Chondrocyte (in vitro differentiated cells): ENCODE results near the gene PNMA8C. TPM values are rescaled to one million over a fixed set of nuclear protein-coding genes. Genes with fewer than 3 reads are reported as not detected.

ENCODE experiments used
- DNase-seq: peaks from one replicate; pipeline ENCODE4 v3.0.0; 2021; ENCODE audit warnings: mixed read lengths, low spot score
- H3K27ac Mint-ChIP-seq: one replicate; pipeline ENCODE4 v1.8.0; 2021; ENCODE audit warnings: mild to moderate bottlenecking, moderate library complexity, mixed read lengths; ENCODE audit not compliant: unreplicated experiment
- H3K27me3 Mint-ChIP-seq: 2 replicates; pipeline ENCODE4 v1.8.0; 2021; ENCODE audit warnings: low read depth, mixed read lengths
- H3K36me3 Mint-ChIP-seq: 2 replicates; pipeline ENCODE4 v1.8.0; 2021; ENCODE audit warnings: low read depth, mixed read lengths
- H3K4me1 Mint-ChIP-seq: 2 replicates; pipeline ENCODE4 v1.8.0; 2021; ENCODE audit warnings: low read depth, mild to moderate bottlenecking, mixed read lengths
- H3K4me3 Mint-ChIP-seq: one replicate; pipeline ENCODE4 v1.8.0; 2021; ENCODE audit warnings: mild to moderate bottlenecking, moderate library complexity, mixed read lengths; ENCODE audit not compliant: unreplicated experiment
- H3K9me3 Mint-ChIP-seq: 2 replicates; pipeline ENCODE4 v1.8.0; 2021; ENCODE audit warnings: low read depth, mixed read lengths
- CTCF ChIP-seq: fragments of 200-600 bp; sonication (generic); IDR thresholded peaks from 2 replicates; pipeline ENCODE4 v1.5.0; 2021; ENCODE audit warnings: antibody characterized with exemption, mild to moderate bottlenecking, moderate library complexity
- long read RNA-seq: library from polyadenylated mRNA; stranded (forward); transcript quantifications from one replicate; pipeline ENCODE4 v2.0.0, GENCODE V29; 2021
- total RNA-seq: library from RNA; stranded (reverse); gene quantifications from 3 replicates; pipeline ENCODE4 v1.2.1, GENCODE V29; 2021

Gene PNMA8C
- 0.10 to 0.27 TPM (median 0.20 TPM) in 3 replicates for total RNA-seq
- long read RNA-seq: 0 reads

- TF ChIP-seq CTCF: no peak
These were observed at the start of gene PNMA8C for GRCh38 chr19:46428239-46429135. Gene PNMA8C (minus strand): TSS chr19:46428936. CDS start chr19:46428359, 577 bp downstream.

DNA sequence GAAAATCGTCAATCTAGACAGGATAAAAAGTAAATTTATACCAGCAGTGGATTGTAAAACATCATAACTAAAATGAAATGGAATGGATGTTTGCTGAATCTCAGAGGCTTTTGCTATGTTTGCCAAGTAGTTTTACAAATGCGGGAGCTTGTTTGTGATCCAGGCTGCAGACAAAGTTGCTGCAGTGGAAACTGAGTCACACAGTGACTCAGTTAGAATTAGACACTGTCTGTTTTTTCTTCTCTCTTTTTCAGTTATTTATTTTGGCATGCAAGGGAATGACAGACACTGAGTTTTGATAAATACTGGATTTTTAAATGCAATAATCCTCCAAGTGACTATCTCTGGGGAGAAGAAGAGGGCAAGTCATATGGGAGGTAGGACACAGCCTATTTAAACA is 47.2 kb upstream of the PNMA8C start:
- no peak for TF ChIP-seq CTCF
- Mint-ChIP-seq H3K27me3 (no peaks in the 10 kb centered on the region), H3K4me1 (peaks cover 37% of the 10 kb centered on the region), H3K36me3 (no peaks in the 10 kb centered on the region), H3K4me3 (no peak overlapping the region), H3K9me3 (no peaks in the 10 kb centered on the region), H3K27ac (peak overlapping the region; percentile 58)
- DNase-seq: no peak

More at GRCh38 chr19:46428239-46429135, at the start of gene PNMA8C:
- Mint-ChIP-seq H3K27ac (no peak within 1 kb of the TSS), H3K4me1 (peaks cover 25% of the 10 kb centered on the region), H3K9me3 (no peaks in the 10 kb centered on the region), H3K36me3 (no peaks in the 10 kb centered on the region), H3K27me3 (no peaks in the 10 kb centered on the region), H3K4me3 (peak within 1 kb of the TSS; percentile 66)
- DNase-seq: no peak

GRCh38 chr19:46474211-46474610 is 45.5 kb upstream of the PNMA8C start:
- Mint-ChIP-seq H3K4me3 (no peak overlapping the region), H3K9me3 (no peaks in the 10 kb centered on the region), H3K4me1 (peaks cover 39% of the 10 kb centered on the region), H3K36me3 (no peaks in the 10 kb centered on the region), H3K27ac (no peak overlapping the region), H3K27me3 (no peaks in the 10 kb centered on the region)
- TF ChIP-seq CTCF: no peak
- DNase-seq: peak; percentile 41

DNA sequence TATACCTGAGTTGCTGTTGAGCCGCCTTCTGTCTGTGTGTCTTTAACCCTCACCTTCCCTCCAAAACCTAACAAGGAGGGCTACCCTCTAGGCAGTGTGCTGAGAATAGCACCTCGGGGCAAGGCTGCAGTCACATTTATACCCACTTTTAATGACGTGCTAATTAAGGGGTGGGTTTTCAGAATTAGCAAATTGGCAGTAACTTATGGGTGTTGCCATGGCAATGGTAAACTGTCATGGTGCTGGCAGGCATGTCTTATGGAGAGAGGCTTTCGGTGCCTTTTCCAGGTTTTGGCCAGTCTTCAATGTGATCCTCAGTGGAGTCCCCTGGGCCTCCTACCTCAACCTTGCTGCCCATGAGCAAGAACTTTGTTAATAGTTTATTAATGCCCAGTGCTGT is 43.9 kb upstream of the PNMA8C start:
- no peaks in the 10 kb centered on the region for H3K36me3 Mint-ChIP-seq
- H3K9me3 Mint-ChIP-seq: no peaks in the 10 kb centered on the region
- TF ChIP-seq CTCF: no peak
- DNase-seq: peak; percentile 15
- H3K27me3 Mint-ChIP-seq: no peaks in the 10 kb centered on the region
- peaks cover 29% of the 10 kb centered on the region for H3K4me1 Mint-ChIP-seq
- no peak overlapping the region for H3K4me3 Mint-ChIP-seq
- no peak overlapping the region for H3K27ac Mint-ChIP-seq

- no peak for TF ChIP-seq CTCF
- Mint-ChIP-seq H3K4me3 (peak overlapping the region; percentile 58), H3K27ac (no peak overlapping the region), H3K27me3 (no peaks in the 10 kb centered on the region), H3K9me3 (no peaks in the 10 kb centered on the region), H3K4me1 (peaks cover 35% of the 10 kb centered on the region), H3K36me3 (no peaks in the 10 kb centered on the region)
- peak; percentile 1 for DNase-seq
These were observed 43.2 kb upstream of the PNMA8C start for GRCh38 chr19:46471811-46472543.
